ENCODE data around the gene RAB1B.

The RAB1B gene

GRCh38 chr11:66283461-66284105 is 15.1 kb downstream of the RAB1B start:
- TF ChIP-seq SNAI2 (CRISPR knock-in tag; IDR thresholded peaks at IDR 0.05): no peak
- no peak for TF ChIP-seq TSHZ2 (CRISPR knock-in tag; IDR thresholded peaks at IDR 0.05)
- TF ChIP-seq OSR1 (CRISPR knock-in tag; IDR thresholded peaks at IDR 0.05): no peak
- TF ChIP-seq ESRRG (CRISPR knock-in tag; IDR thresholded peaks at IDR 0.05): no peak
- no peak for TF ChIP-seq ARNTL (CRISPR knock-in tag; IDR thresholded peaks at IDR 0.05; ENCODE audit: borderline replicate concordance, low read depth)
- ATAC-seq: no peak

GRCh38 chr11:66284526-66285078 is 16.2 kb downstream of the RAB1B start:
- no peak for ATAC-seq
- TF ChIP-seq TSHZ2 (CRISPR knock-in tag; IDR thresholded peaks at IDR 0.05): no peak
- no peak for TF ChIP-seq BACH2 (CRISPR knock-in tag; IDR thresholded peaks at IDR 0.05; ENCODE audit: borderline replicate concordance)
- TF ChIP-seq CSDC2 (CRISPR knock-in tag; IDR thresholded peaks at IDR 0.05): no peak
- no peak for TF ChIP-seq ZC3H10 (CRISPR knock-in tag; IDR thresholded peaks at IDR 0.05)
- no peak for TF ChIP-seq ISL1 (CRISPR knock-in tag; IDR thresholded peaks at IDR 0.05)
- TF ChIP-seq RARB (CRISPR knock-in tag; IDR thresholded peaks at IDR 0.05): no peak

- TF ChIP-seq SNAI2 (CRISPR knock-in tag; IDR thresholded peaks at IDR 0.05) (no peak), RARB (CRISPR knock-in tag; IDR thresholded peaks at IDR 0.05) (no peak), ZC3H10 (CRISPR knock-in tag; IDR thresholded peaks at IDR 0.05) (no peak), ARNTL (CRISPR knock-in tag; IDR thresholded peaks at IDR 0.05; ENCODE audit: borderline replicate concordance, low read depth) (no peak), ZNF70 (CRISPR knock-in tag; IDR thresholded peaks at IDR 0.05) (no peak), TSHZ2 (CRISPR knock-in tag; IDR thresholded peaks at IDR 0.05) (no peak), GLIS3 (CRISPR knock-in tag; IDR thresholded peaks at IDR 0.05) (no peak), ZFP30 (CRISPR knock-in tag; IDR thresholded peaks at IDR 0.05) (no peak), OSR1 (CRISPR knock-in tag; IDR thresholded peaks at IDR 0.05) (no peak)
- TF ChIP-seq, protein P1, sequence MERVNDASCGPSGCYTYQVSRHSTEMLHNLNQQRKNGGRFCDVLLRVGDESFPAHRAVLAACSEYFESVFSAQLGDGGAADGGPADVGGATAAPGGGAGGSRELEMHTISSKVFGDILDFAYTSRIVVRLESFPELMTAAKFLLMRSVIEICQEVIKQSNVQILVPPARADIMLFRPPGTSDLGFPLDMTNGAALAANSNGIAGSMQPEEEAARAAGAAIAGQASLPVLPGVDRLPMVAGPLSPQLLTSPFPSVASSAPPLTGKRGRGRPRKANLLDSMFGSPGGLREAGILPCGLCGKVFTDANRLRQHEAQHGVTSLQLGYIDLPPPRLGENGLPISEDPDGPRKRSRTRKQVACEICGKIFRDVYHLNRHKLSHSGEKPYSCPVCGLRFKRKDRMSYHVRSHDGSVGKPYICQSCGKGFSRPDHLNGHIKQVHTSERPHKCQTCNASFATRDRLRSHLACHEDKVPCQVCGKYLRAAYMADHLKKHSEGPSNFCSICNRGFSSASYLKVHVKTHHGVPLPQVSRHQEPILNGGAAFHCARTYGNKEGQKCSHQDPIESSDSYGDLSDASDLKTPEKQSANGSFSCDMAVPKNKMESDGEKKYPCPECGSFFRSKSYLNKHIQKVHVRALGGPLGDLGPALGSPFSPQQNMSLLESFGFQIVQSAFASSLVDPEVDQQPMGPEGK (CRISPR knock-in tag; IDR thresholded peaks at IDR 0.05; ENCODE audit: borderline replicate concordance): no peak
- TF ChIP-seq, protein P2, sequence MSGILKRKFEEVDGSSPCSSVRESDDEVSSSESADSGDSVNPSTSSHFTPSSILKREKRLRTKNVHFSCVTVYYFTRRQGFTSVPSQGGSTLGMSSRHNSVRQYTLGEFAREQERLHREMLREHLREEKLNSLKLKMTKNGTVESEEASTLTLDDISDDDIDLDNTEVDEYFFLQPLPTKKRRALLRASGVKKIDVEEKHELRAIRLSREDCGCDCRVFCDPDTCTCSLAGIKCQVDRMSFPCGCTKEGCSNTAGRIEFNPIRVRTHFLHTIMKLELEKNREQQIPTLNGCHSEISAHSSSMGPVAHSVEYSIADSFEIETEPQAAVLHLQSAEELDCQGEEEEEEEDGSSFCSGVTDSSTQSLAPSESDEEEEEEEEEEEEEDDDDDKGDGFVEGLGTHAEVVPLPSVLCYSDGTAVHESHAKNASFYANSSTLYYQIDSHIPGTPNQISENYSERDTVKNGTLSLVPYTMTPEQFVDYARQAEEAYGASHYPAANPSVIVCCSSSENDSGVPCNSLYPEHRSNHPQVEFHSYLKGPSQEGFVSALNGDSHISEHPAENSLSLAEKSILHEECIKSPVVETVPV (CRISPR knock-in tag; IDR thresholded peaks at IDR 0.05): no peak
- ATAC-seq: no peak
Observed at GRCh38 chr11:66285250-66285947, 17.0 kb downstream of the RAB1B start.

Measured in SK-N-SH treated with all-trans-retinoic acid at 6 μM for 48 hours (cell line).